Measurements from ENCODE around the gene LMO2. TPM values are rescaled to one million over a fixed set of nuclear protein-coding genes. Genes with fewer than 3 reads are reported as not detected.

Gene LMO2
- polyA plus RNA-seq, 1 donor, result 16.5 TPM

- no peak for DNase-seq
Observed at GRCh38 chr11:33819278-33820035, 72.4 kb downstream of the LMO2 start.

Other genes starting within 250 kb of the LMO2 start
- not detected for gene C11orf91, start 191.2 kb downstream of the LMO2 start, polyA plus RNA-seq (ENCODE audit: insufficient read length)
- 98.6 TPM for gene CD59, start 155.7 kb downstream of the LMO2 start, polyA plus RNA-seq (ENCODE audit: insufficient read length)
- gene FBXO3, start 117.6 kb downstream of the LMO2 start, polyA plus RNA-seq (ENCODE audit: insufficient read length), result 23.8 TPM
- gene CAPRIN1, start 159.7 kb upstream of the LMO2 start, polyA plus RNA-seq (ENCODE audit: insufficient read length), result 141 TPM
- gene NAT10, start 213.6 kb upstream of the LMO2 start, polyA plus RNA-seq (ENCODE audit: insufficient read length), result 34.4 TPM